Stimulated activated CD8-positive, alpha-beta memory T cell treated with anti-CD3 and anti-CD28 coated beads, Interleukin-7, amount 100 ng/mL, for 1 hour (primary cell): ENCODE data around the gene WDR88.
"Not testable (repeated sequence)": the region's sequence is repeated elsewhere in the genome, so short reads cannot be mapped to it uniquely, and the experiment has no call there.

Experiments used
- DNase-seq, 2 donors: peaks; one replicate each; pipeline ENCODE4 v3.0.0-alpha.2; 2020; ENCODE audit warnings: low read depth in 2 of 2

WDR88 gene

DNA sequence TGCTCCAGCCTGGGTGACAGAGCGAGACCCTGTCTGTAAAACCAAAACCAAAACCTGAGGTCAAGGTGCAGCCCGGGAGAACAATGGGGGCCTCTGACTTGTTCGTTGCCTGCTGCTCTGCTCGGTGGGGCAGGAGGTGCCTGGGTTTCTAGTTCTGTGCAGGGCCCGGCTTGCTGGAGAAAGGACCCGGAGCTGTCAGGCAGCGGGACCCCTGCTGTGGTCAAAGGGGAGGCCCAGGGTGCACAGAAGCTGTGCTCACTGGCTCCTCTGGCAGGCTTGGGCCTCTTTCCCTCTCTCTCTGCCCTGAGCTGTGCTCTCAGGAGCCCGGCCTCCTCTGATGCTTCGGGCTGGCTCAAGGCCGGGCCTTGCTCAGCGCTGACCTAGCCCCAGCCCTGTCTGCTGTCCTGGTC, 65.7 kb downstream of the WDR88 start:
- no peak for DNase-seq

DNA sequence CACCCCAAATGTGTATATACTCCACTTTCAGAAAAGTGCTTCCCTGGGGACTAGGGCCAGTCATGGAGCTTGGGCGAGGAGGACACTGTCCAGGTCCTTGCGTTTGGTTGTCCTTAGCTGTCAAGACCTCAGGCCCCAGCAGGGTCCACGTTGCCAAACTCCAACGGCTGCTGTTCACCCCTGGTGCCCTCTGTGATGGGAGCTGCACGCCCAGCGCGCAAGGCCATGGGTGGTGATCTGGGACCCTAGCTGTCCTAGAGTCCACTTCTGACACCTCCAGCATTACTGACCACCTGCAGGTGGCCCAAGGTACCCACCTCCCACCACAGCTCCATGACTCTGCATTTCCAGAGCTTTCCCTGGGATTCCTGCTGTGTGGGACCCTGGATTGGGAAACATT, 66.3 kb downstream of the WDR88 start:
- no peak for DNase-seq

DNA sequence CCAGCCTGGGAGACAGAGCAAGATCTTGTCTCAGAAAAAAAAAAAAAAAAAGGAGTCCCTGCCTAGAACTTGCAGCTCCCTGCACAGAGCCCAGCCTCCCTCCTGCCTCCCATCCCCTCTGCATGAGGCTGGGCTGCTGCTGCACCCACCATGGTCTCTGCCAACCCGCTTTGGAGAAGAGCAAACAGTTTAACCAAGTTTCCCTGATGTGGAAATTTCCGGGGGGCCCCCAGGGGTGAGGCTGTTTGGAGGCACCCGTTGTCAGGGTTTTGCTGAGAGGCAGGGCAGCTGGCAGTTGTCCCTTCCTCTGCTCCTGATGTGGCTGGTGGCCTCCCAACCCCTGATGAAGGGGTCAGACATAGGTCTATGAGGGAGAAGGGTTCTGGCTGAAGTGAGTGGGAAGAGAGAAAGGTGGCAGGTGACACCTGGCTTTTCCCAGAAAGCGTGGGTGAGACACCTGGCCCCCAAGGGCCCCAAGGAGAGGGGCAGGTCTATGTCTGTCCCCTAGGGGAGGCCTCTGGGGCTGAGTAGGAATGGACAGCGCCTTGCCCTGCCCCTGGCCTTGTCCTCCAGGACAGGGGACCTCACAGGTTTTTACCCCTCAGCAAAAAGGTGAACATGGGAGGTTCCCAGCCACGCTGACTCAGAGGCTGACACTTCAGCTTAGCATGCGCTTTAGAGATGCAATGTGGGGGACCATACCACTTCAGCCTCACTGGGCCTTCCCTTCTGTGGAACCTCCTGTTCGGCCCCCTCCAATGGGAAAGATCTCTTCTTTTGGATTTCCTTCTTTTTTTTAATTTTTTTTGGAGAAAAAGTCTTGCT, 67.7 kb downstream of the WDR88 start:
- DNase-seq, result no peak

DNA sequence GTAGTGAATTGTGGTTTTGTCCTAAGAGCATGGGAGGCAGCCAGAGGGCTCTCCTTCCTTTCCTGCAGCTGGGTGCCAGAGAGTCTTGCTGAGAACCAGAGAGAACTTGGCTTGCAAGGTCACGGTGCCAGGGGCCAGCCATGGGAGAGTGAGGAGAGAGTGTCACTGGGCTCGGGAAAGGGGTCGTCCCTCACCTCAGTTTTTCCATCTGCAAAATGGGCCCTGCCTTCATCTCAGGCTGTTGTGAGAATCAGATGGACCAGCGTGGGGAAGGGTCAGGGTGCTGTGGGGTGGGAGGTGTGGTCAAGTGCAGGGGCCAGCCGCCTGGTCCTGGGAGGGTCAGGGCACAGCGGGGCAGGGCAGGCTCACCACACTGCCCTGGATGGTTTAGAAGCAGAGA, 69.6 kb downstream of the WDR88 start:
- DNase-seq, result no peak

DNA sequence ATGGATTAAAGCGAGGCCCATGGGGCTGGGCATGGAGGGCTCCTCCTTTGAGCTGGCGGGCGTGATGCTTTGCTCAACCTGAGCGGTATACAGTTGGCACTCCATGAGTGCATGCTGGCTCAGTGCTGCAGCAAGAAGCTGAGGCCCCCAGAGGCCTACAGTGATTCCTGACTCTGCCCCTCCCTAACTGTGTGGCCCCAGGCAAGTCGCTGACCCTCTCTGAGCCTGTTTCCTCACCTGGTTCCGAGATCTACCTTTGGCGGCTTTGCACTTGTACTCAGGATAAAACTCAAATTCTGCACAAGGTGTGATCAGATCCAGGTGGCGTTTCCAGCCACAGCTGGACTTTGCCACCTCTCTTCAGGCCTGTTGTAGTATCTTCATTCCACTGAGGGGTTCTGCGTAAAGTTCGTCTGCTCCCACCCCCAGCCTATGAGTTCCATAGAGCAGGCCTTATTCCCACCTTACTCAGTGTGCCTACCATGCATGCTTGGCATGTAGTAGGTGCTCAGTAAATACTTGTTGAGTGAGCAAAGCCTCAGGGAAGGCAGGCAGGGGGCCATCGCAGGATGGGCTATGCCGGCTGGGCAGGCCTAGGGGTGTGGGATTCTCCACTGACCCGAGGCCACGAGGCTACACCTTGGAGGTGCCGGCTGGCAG, 70.1 kb downstream of the WDR88 start:
- no peak for DNase-seq

DNA sequence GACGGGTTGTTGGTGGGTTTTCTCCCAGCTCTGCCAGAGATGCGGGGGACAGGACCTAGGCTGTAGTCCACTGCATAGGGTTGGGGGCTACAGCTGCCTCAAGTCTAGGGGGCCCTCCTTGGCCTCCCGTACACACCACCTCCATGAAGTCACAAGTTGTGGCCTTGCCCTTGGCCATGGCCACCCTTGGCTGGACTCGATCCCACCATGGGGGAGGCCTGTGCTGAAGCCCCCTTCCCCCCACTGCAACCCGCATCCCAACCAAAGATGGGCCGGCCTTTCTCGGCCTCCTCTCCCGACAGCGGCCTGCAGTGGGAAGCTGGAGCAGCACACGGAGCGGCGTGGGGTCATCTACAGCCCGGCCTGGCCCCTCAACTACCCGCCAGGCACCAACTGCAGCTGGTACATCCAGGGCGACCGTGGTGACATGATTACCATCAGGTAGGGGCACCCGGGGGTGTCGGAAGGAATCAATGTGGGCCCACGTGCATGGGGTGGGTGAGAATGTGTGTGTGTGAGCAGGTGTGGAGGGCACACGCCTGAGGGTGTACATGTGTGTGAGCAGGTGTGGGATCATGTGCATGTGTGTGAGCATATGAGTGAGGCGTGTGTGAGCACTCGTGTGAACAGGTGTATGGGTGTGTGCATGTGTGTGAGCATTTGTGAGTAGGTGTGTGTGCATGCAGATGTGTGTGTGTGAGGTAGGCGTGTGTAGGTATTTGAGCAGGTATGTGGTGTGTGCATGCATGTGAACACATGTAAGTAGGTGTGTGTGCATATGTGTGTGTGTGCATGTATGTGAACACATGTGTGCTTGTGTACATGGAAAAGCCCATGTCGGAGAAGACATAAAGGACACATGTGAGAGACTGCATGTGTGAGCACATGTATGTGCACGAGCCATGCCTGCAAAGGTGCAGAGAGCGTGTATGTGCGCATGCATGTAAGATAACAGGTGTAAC, 70.9 kb downstream of the WDR88 start:
- no peak for DNase-seq

DNA sequence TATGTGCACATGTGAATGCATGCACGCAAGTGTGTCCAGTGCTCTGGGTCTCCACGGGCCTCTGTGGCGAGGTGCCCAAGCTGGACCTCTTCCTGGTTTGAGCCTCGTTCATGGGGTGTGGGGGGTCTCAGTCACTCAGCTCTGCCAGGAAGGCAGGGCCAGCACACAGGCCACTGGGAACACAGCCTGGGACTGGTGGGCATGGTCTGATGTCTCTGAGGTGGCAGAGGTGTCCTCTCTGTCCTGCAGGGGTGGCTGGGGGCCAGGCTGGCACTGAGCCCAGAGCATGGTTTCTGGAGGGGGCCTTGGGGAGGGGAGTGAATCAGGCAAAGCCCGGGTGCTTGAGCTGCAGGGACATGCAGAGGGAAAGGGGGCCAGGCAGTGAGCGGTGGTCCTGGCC, 71.6 kb downstream of the WDR88 start:
- no peak for DNase-seq

DNA sequence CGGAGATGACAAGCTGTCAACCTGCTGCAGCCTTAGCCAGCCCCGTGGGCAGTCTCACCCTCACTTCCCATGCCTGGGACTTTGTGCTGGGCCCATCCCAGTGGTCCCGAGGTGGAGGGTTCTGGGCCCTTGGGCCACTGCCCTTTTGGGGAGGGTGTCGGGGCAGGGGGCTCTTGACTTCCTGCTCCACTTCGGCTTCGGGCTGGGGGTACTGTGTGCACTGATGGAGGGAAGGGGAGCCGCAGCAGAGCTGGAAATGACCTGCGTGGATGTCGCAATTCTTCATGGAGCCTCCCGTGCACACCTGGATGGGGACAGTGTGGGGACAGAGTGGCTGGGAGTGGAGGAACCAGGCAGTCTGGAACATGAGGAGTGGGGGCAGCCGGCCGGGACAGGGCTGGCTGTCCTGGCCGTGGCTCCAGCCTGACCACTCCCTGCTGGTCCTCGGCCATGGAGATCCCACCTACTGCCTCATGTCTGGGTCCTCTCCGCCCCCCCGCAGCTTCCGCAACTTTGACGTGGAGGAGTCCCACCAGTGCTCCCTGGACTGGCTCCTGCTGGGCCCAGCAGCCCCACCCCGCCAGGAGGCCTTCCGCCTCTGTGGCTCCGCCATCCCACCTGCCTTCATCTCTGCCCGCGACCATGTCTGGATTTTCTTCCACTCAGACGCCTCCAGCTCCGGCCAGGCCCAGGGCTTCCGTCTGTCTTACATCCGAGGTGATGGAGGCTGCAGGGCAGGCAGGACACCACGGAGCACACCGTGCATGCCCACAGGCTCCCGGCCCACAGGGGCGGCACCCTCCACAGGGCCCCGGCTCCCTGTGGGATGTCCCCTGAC, 72.4 kb downstream of the WDR88 start:
- DNase-seq, result no peak

DNA sequence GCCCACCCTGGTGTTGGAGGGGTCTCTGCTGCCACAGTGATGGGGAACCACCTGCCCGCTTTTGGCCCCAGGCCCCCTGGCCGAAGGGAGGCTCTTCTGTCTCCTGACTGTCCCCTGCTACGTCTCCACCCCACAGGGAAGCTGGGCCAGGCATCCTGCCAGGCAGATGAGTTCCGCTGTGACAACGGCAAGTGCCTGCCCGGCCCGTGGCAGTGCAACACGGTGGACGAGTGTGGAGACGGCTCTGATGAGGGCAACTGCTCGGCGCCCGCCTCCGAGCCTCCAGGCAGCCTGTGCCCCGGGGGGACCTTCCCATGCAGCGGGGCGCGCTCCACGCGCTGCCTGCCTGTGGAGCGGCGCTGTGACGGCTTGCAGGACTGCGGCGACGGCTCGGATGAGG, 73.2 kb downstream of the WDR88 start:
- DNase-seq, result no peak

DNA sequence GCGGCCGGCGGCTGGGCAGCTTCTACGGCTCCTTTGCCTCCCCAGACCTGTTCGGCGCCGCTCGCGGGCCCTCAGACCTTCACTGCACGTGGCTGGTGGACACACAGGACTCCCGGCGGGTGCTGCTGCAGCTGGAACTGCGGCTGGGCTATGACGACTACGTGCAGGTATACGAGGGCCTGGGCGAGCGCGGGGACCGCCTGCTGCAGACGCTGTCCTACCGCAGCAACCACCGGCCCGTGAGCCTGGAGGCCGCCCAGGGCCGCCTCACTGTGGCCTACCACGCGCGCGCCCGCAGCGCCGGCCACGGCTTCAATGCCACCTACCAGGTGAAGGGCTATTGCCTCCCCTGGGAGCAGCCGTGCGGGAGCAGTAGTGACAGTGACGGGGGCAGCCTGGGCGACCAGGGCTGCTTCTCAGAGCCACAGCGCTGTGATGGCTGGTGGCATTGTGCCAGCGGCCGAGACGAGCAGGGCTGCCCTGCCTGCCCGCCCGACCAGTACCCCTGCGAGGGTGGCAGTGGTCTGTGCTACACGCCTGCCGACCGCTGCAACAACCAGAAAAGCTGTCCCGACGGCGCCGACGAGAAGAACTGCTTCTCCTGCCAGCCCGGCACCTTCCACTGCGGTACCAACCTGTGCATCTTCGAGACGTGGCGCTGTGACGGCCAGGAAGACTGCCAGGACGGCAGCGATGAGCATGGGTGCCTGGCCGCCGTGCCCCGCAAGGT, 73.8 kb downstream of the WDR88 start:
- DNase-seq, result no peak

DNA sequence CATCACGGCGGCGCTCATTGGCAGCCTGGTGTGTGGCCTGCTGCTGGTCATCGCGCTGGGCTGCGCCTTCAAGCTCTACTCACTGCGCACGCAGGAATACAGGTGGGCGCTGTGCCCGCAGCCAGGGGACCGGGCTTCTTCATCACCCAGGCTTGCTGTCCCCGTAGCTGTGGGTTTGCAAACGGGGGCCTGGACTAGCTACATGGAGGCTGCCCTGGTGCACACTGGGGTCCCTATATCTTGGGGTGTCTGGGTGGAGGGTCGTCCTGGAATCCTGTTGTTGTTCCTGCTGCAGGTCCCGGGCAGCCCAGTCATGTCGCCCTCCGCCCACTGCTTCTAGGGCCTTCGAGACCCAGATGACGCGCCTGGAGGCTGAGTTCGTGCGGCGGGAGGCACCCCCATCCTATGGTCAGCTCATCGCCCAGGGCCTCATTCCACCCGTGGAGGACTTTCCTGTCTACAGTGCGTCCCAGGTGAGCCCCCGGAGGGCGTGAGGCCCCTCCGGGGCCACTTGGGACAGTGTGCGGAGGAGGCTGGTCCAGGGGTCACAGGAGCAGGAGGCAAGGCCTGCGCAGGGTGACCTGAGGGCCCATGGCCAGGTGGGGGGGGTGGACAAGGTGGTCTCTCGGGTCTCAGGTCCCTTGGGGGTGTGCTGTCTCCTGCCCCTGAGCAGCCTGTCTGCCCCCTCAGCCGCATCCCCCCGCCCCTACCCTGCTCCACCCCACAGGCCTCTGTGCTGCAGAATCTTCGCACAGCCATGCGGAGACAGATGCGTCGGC, 74.5 kb downstream of the WDR88 start:
- DNase-seq, result no peak

DNA sequence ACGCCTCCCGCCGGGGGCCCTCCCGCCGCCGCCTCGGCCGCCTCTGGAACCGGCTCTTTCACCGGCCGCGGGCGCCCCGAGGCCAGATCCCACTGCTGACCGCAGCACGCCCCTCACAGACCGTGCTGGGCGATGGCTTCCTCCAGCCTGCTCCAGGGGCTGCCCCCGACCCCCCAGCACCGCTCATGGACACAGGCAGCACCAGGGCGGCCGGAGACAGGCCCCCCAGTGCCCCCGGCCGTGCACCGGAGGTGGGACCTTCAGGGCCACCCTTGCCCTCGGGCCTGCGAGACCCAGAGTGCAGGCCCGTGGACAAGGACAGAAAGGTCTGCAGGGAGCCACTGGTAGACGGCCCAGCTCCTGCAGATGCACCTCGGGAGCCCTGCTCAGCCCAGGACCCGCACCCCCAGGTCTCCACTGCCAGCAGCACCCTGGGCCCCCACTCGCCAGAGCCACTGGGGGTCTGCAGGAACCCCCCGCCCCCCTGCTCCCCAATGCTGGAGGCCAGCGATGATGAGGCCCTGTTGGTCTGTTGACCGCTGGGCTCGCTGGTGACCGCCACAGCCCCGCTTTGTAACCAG, 75.2 kb downstream of the WDR88 start:
- DNase-seq, result no peak

DNA sequence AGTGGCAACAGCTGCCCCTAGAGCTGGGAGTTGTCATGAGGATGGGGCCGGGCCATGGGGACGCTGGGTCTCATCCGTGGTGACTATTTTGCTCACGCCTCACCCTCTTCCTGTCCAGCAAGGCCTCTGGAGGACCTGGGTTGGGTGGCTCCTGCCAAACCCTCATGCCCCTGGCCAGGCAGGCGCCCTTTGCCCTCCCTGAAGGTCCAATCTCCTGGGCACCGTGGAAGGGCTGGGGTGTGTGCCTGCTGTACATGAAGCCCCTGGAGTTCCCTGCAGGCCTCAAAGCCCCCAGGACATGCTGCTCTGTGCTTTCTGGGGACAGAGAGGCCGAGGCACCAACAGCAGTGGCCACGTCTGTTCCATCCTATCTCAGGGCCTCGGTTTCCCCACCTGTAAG, 76.0 kb downstream of the WDR88 start:
- DNase-seq, result no peak

DNA sequence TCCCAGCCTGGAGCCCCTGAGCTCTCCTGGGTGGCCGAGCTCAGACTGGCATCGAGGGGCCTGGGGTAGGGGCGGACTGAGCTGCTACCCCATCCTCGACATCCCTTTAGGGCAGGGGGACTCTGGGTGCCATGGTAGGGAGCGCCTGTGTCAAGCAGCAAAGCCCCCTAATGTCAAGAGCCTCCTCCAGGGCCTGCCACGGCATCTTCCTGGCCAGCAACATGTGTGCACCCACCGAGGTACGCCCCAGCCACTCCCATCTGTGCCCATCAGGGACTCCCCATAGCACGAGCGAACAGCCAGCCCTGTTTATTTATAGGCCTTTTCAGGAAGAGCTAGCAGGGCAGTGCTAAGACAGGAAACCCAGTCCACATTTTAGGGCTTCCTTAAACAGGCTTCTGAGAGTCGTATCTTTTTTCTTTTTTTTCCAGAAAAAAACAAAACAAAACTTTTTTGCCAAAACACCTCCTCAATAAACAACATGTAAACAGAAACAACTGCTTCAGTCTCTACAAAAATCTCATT, 76.5 kb downstream of the WDR88 start:
- DNase-seq, result no peak

DNA sequence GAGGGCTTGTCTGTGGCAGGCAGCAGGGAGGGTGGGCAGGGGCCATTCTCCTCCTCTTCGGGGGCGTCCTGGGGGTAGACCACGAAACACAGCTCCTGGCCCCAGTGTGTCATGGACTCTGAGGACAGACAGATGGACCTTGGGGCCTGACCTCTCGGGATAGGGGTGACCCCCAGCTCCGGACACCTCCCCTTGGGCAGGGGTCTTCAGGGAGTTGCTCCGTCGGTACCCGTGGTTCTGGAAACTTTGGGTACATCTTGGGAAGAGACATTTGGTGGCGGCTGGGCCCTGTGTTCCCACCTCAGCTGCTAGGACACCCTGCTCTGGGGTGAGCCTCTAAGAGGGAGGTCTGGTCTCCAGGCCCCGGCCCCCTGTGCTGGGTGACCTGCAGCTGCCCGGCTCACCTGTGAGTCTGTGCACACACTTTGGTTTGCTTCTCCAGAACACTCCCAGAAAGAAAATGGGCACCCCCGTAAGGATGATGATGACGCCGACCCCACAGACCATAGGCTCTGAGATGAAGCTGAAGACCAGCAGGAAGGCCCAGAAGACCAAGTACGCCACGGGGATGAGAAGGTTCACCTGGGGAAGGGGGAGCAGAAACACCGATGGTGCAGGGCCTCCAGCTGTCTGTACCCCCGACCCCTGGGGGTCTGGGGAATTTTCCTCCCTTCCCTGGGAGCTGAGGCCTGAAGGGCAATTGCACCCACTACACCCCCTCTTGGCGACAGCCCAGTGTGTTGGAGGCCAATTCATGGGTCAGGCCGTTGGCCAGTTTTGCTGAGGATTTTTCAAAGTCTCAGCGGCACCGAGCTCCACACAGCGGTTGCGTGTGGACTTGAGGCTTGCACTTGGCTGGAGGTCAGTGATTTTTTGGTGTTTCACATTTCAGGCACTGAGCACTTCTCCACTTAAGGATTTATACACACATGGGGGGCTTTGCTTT, 77.3 kb downstream of the WDR88 start:
- DNase-seq, result no peak

DNA sequence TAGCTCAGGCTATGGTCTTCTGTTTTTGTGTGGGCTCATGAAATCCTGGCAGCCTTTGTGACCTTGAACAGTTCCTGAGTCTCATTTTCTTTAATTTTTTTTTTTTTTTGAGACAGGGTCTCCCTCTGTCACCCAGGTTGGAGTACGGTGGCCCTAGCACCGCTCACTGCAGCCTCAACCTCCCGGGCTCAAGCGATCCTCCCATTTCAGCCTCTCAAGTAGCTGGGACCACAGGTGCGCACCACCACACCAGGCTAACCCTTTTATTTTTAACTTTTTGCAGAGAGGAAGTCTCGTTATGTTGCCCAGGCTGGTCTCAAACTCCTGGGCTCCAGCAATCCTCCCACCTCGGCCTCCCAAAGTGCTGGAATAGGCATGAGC, 77.9 kb downstream of the WDR88 start:
- not testable (repeated sequence) for DNase-seq

DNA sequence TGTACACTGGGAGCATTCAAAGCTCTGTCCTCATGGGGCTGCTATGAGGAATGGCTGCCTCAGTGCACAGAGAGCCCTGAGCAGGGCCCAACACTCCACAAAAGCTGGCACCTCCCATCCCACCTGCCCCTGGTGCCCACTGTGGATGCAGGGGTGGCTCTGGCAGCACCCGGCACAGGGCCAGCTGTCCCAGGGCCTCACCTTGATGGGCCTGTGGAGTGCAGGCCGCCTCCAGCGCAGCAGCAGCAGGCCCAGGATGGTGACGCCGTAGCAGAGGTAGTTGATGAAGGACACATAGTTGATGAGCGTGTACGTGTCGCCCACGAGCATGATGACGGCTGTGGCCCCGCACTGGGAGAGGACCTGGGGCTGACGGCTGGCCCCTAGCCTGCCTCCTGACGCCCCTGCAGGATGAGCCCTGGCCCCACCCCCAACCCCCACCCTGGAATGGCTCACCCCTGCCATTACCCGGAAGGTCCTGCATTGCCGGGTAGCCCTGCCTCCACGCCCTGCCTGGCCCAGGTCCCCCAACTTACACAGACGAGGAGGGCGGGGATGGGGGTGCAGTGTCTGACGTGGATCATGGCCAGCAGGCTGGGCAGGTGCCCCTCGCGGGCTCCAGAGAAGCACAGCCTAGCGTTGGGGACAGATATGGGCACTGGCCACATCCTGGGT, 78.5 kb downstream of the WDR88 start:
- no peak for DNase-seq
